AG09309 (cell line): ENCODE data around the gene RASGRF1.

Experiments
- DNase-seq: peaks from one replicate; pipeline ENCODE4 v3.0.0-alpha.2; 2010; ENCODE audit warnings: low read depth
- H3K4me3 ChIP-seq: 2 replicates; pipeline ENCODE4 v1.5.1; 2011; ENCODE audit warnings: mild to moderate bottlenecking, low read depth, low read length, moderate library complexity; ENCODE audit not compliant: control insufficient read depth
- CTCF ChIP-seq: IDR thresholded peaks from 2 replicates; pipeline ENCODE4 v1.5.1; 2011; ENCODE audit warnings: mild to moderate bottlenecking, low read depth, low read length, inconsistent platforms; ENCODE audit not compliant: insufficient read depth, control insufficient read depth; ENCODE audit errors: missing control alignments

RASGRF1 gene

GRCh38 chr15:79068790-79069189 is 21.8 kb downstream of the RASGRF1 start:
- no peak for TF ChIP-seq CTCF
- DNase-seq: no peak
- H3K4me3 ChIP-seq: no peak overlapping the region

GRCh38 chr15:79067969-79068368 is 22.6 kb downstream of the RASGRF1 start:
- no peak overlapping the region for H3K4me3 ChIP-seq
- no peak for DNase-seq
- TF ChIP-seq CTCF: no peak

GRCh38 chr15:79067072-79067833 is 23.3 kb downstream of the RASGRF1 start:
- TF ChIP-seq CTCF: no peak
- DNase-seq: no peak
- no peak overlapping the region for H3K4me3 ChIP-seq

- no peak for TF ChIP-seq CTCF
- DNase-seq: no peak
- H3K4me3 ChIP-seq: no peak overlapping the region
These were observed 24.0 kb downstream of the RASGRF1 start for GRCh38 chr15:79066391-79067071.

- DNase-seq: no peak
- no peak overlapping the region for H3K4me3 ChIP-seq
- no peak for TF ChIP-seq CTCF
These were observed 24.7 kb downstream of the RASGRF1 start for GRCh38 chr15:79065706-79066376.

- TF ChIP-seq CTCF: no peak
- no peak overlapping the region for H3K4me3 ChIP-seq
- DNase-seq: no peak
These were observed 25.2 kb downstream of the RASGRF1 start for GRCh38 chr15:79065361-79065705.
